GM12872 (cell line): ENCODE data around the gene DIRAS3.

ENCODE experiments used
- TF ChIP-seq, protein P1 (sequence below): IDR thresholded peaks from 3 replicates; pipeline ENCODE4 v1.5.1; 2011; ENCODE audit warnings: low read depth, mild to moderate bottlenecking, low read length, moderate library complexity; ENCODE audit not compliant: insufficient read depth

The DIRAS3 gene

DNA sequence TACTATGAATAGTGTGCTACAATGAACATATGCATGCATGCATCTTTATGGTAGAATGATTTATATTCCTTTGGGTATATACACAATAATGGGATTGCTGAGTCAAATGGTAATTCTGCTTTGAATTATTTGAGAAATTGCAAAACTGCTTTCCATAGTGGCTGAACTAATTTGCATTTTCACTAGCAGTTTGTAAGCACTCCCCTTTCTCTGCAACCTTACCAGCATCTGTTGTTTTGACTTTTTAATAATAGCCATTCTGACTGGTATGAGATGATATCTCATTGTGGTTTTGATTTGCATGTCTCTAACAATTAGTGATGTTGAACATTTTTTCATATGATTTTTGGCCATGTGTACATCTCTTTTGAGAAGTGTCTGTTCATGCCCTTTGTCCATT is 24.0 kb upstream of the DIRAS3 start:
- TF ChIP-seq, protein P1, sequence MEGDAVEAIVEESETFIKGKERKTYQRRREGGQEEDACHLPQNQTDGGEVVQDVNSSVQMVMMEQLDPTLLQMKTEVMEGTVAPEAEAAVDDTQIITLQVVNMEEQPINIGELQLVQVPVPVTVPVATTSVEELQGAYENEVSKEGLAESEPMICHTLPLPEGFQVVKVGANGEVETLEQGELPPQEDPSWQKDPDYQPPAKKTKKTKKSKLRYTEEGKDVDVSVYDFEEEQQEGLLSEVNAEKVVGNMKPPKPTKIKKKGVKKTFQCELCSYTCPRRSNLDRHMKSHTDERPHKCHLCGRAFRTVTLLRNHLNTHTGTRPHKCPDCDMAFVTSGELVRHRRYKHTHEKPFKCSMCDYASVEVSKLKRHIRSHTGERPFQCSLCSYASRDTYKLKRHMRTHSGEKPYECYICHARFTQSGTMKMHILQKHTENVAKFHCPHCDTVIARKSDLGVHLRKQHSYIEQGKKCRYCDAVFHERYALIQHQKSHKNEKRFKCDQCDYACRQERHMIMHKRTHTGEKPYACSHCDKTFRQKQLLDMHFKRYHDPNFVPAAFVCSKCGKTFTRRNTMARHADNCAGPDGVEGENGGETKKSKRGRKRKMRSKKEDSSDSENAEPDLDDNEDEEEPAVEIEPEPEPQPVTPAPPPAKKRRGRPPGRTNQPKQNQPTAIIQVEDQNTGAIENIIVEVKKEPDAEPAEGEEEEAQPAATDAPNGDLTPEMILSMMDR, result no peak

DNA sequence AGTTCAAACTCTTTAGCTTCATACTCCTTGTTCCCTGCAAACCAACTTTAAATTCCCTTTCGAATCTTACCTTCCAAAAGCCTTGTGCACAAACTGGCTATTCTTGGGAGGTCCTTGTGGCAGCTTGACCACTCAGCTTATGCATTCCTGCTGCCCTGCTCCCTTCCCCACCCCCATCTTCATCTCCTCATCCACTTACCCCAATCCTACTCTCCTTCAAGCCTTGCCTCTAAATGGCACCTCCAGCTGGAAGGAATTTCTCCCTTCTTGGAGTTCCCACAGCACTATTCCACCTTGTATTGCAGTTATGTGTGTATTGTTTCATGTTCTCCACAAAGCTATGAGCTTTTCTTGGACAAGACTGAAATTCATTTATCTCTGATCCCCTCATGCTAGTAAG is 15.3 kb upstream of the DIRAS3 start:
- TF ChIP-seq, protein P1, result no peak

DNA sequence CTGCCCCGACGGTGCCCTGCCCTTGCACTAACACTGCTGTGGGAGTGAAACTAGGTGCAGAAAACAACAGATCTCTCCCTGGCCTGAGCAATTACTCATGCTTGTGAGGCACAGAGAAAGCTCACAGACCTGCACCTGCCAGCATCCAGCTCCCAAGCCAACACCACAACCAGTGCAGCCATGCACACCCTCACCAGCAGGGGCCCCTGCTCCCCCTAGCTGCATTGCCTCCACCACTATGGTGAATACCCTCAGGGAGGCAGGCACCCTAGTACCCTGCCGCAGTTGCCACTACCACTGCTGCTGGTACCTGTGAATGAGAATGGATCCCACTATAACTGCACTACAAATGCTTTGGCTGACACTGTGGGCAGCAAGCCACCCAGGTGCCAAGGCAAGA is 7.1 kb upstream of the DIRAS3 start:
- TF ChIP-seq, protein P1, result 0 out of 3 replicates have a peak, but pooled peaks have one; percentile 13

DNA sequence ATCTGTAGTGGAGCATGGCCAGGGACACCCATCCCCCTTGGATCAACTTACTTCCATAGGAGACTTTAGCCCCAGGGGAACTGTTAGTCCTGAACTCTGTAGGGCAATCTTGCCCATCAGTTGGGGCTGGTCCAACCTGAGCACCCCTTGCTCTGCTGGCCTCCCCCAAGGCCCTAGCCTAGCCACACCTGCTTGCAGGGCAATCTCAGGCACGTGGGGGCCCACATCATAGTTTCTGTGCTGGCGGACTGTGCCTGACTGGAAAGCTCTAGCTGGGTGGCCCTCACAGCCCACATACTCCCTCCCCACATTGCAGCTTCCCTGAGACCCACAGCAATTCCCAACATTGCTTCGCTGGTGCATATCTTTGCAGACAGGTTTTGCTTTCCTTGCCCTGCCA is 6.6 kb upstream of the DIRAS3 start:
- TF ChIP-seq, protein P1, result no peak

DNA sequence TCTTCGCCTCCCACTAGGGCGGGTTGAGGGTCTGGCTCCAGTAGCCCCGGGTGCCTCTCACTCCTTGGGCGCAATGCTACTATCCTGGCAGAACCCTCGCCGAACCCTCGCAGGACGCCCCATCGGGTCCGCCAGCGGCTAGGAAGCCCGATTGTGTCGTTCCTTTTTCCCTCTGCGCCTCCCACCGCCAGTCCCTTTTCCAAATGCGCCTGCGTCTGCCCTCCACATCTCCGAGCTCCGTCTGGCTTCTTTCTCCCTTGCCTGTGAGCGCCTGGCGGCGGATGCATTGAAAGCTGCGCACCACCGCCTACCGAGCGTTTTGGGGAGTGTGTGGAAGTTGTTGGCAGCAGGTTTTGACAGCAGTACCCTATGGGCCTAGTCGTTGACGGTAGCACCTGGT is 1.0 kb upstream of the DIRAS3 start:
- TF ChIP-seq, protein P1, result no peak

DNA sequence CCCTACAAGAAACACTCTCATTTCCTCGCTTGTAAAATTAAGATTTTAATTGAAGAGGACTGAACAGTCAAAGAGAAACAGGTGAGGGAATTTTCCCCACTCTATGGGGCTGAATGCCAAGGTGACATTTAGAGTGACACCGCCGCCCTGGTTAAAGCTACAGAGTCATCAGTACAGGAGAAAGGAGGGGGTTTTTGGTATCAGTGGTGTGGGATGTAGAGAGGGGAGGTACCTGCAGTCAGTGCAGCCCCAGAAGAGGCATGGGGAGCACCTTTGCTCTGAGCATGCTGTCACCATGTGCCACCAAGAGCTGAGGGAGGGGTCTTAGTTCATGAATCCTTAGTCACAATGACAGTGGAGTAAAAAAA is 2.8 kb downstream of the DIRAS3 start:
- TF ChIP-seq, protein P1, result no peak

DNA sequence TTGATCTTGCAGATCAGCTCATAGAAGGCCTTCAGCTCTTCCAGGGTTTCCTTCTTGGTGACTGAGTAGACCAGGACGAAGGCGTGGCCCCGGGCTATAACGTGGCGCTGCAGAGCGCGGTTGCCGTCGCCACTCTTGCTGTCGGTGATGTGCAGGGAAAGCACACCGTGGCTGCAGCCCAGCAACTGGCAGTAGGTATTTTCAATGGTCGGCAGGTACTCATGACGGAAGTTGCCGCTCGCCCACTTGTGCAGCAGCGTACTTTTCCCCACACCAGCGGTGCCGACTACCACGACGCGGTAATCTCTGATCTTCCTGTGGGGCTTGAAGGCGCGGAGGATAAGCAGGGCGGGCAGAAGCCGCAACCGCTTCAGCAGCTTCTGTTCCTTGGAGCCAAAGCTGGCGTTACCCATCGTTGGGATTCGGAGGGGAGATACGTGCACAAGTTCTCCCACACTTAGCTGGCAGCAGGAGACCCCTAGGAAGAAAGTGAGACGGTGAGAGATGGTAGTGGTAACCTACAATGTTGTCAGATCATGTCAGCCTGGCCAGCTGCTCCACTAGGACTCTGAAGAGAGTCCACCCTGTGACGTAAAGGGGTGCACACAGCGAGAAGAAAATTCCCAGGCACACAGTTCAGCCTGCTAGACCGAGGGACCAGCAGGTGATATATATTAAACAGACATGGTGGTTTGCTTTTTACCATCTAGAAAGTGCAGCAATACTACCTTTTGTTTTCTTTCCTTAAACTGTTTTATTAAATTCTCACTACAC is 3.4 kb downstream of the DIRAS3 start:
- TF ChIP-seq, protein P1, result no peak
